Testis (tissue), 2 donors: ENCODE measurements around the gene SLAMF8.

Experiments
- CTCF ChIP-seq, 3 experiments: fragments of 450-650 bp in 2 of 3; fragments of 200-600 bp in 1 of 3; sonication (generic) in 1 of 3; IDR thresholded peaks; one replicate each; pipeline ENCODE4 v1.5.1; 2016 to 2019; ENCODE audit warnings: antibody characterized with exemption in 3 of 3, mild to moderate bottlenecking in 2 of 3, moderate library complexity in 1 of 3
- POLR2A ChIP-seq: fragments of 450-650 bp; IDR thresholded peaks from one replicate; pipeline ENCODE4 v1.6.1; 2017; ENCODE audit warnings: antibody characterized with exemption, mild to moderate bottlenecking, moderate library complexity

GRCh38 chr1:159867664-159868026, 41.0 kb downstream of the SLAMF8 start:
- TF ChIP-seq CTCF (IDR thresholded peaks at IDR 0.05) (no peak), POLR2A (no peak)
